Endothelial cell of umbilical vein (primary cell): ENCODE measurements around the gene B9D1. TPM values are rescaled to one million over a fixed set of nuclear protein-coding genes. Genes with fewer than 3 reads are reported as not detected.

Source experiments
- BruUV-seq: library from RNA; stranded (reverse); fragments of 400-500 nt; replicated peaks from 2 replicates; lab custom pipeline; 2021; lab: Mats Ljungman, UMichigan
- CTCF ChIA-PET: fragments of 300-600, 350-600 bp; sonication (Branson Sonifier 250); formaldehyde crosslinking; loops from one replicate; lab custom pipeline; 2021; ENCODE audit warnings: antibody characterized with exemption, inconsistent platforms; lab: Charles Lee
- POLR2A ChIA-PET: fragments of 300-600, 350-600 bp; sonication (Branson Sonifier 250); formaldehyde crosslinking; loops from one replicate; lab custom pipeline; 2021; ENCODE audit warnings: antibody characterized with exemption, inconsistent platforms; lab: Charles Lee
- DNase-seq: peaks from one replicate; pipeline ENCODE4 v3.0.0-alpha.2; 2011; ENCODE audit warnings: low read depth, low spot score
- FAIRE-seq: peaks from 2 replicates; lab custom pipeline; 2011; peaks lifted over from hg19 to GRCh38; lab: Jason Lieb, UNC
- H2AFZ ChIP-seq: 2 replicates; pipeline ENCODE4 v1.6.0; 2012; ENCODE audit warnings: low read depth, low read length, control low read depth, inconsistent platforms
- H3K27ac ChIP-seq: 2 replicates; pipeline ENCODE4 v1.5.1; 2011; ENCODE audit warnings: low read depth, mild to moderate bottlenecking, control low read depth, low read length, moderate library complexity; ENCODE audit not compliant: insufficient read depth
- H3K27me3 ChIP-seq, 2 experiments: 2 replicates each; pipeline versions ENCODE4 v1.6.0 to v1.6.1; 2011; ENCODE audit warnings: low read length in 2 of 2, mixed read lengths in 1 of 2; ENCODE audit not compliant: control insufficient read depth in 2 of 2, insufficient read depth in 2 of 2
- H3K36me3 ChIP-seq, 2 experiments: 2 replicates in 1 of 2; 3 replicates in 1 of 2; pipeline ENCODE4 v1.5.1; 2011; ENCODE audit warnings: low read length in 2 of 2, mild to moderate bottlenecking in 1 of 2, moderate library complexity in 1 of 2; ENCODE audit not compliant: control insufficient read depth in 2 of 2, insufficient read depth in 2 of 2; ENCODE audit errors: extremely low read depth in 1 of 2
- H3K4me1 ChIP-seq: 3 replicates; pipeline ENCODE4 v1.5.1; 2011; ENCODE audit warnings: mild to moderate bottlenecking, low read length; ENCODE audit not compliant: control insufficient read depth, insufficient read depth; ENCODE audit errors: extremely low read depth
- H3K4me2 ChIP-seq: 2 replicates; pipeline ENCODE4 v1.6.1; 2011; ENCODE audit warnings: low read length, control low read depth, mixed read lengths; ENCODE audit not compliant: insufficient read depth
- H3K4me3 ChIP-seq, 3 experiments: fragments of 200-600 bp in 1 of 3; sonication (generic), shearing (Covaris generic) in 1 of 3; replicated peaks in 1 of 3; 2 replicates each; pipeline ENCODE4 v1.5.1; 2011 to 2016; ENCODE audit warnings: control low read depth in 3 of 3, low read length in 3 of 3, mild to moderate bottlenecking in 2 of 3, inconsistent platforms in 1 of 3, low read depth in 1 of 3, moderate library complexity in 1 of 3; ENCODE audit not compliant: insufficient read depth in 1 of 3
- H3K79me2 ChIP-seq: 2 replicates; pipeline ENCODE4 v1.6.0; 2012; ENCODE audit warnings: low read length, inconsistent platforms; ENCODE audit not compliant: control insufficient read depth, insufficient read depth
- H3K9ac ChIP-seq: replicated peaks from 2 replicates; pipeline ENCODE3; 2011; ENCODE audit warnings: low read length, control low read depth; ENCODE audit not compliant: insufficient read depth; ENCODE audit errors: extremely low read depth
- H3K9me1 ChIP-seq: replicated peaks from 3 replicates; pipeline ENCODE4 v1.6.0; 2011; ENCODE audit warnings: mild to moderate bottlenecking, low read length; ENCODE audit not compliant: control insufficient read depth, insufficient read depth; ENCODE audit errors: extremely low read depth
- H3K9me3 ChIP-seq: replicated peaks from 2 replicates; pipeline ENCODE4 v1.5.1; 2012; ENCODE audit warnings: low read length, inconsistent platforms; ENCODE audit not compliant: control insufficient read depth, insufficient read depth
- H4K20me1 ChIP-seq: replicated peaks from 2 replicates; pipeline ENCODE3; 2011; ENCODE audit warnings: mild to moderate bottlenecking, low read length; ENCODE audit not compliant: control insufficient read depth, insufficient read depth; ENCODE audit errors: extremely low read depth
- EZH2 ChIP-seq: IDR thresholded peaks from 2 replicates; pipeline ENCODE4 v1.6.1; 2012; ENCODE audit warnings: borderline replicate concordance, low read depth, mild to moderate bottlenecking, moderate library complexity, low read length, inconsistent platforms; ENCODE audit not compliant: severe bottlenecking
- FOS ChIP-seq: IDR thresholded peaks from 2 replicates; pipeline ENCODE4 v1.6.1; 2011; ENCODE audit warnings: mild to moderate bottlenecking, low read length, moderate library complexity, borderline replicate concordance; ENCODE audit not compliant: insufficient read depth
- GATA2 ChIP-seq: IDR thresholded peaks from 2 replicates; pipeline ENCODE4 v1.7.0; 2011; ENCODE audit warnings: low read depth, mild to moderate bottlenecking, moderate library complexity, mixed read lengths, low read length; ENCODE audit not compliant: insufficient read length, insufficient read depth
- JUN ChIP-seq: IDR thresholded peaks from 2 replicates; pipeline ENCODE4 v1.6.1; 2011; ENCODE audit warnings: borderline replicate concordance, low read depth; ENCODE audit not compliant: insufficient read length, insufficient read depth
- MYC ChIP-seq: IDR thresholded peaks from one replicate; pipeline ENCODE4 v1.6.1; 2011; ENCODE audit warnings: mild to moderate bottlenecking, low read depth, low read length
- POLR2A ChIP-seq: IDR thresholded peaks from 2 replicates; pipeline ENCODE4 v1.6.1; 2012; ENCODE audit warnings: low read depth, mild to moderate bottlenecking, control low read depth, low read length
- POLR2AphosphoS5 ChIP-seq: IDR thresholded peaks from 2 replicates; pipeline ENCODE4 v1.6.1; 2012; ENCODE audit warnings: low read depth, mild to moderate bottlenecking, control low read depth, low read length, moderate library complexity; ENCODE audit not compliant: insufficient read depth
- dilution Hi-C: fragments of 300-500 bp; cut with MboI; formaldehyde crosslinking; loops from one replicate; pipeline ENCODE4 v1.15.0; 2019; ENCODE audit warnings: low sequenced_read_pairs; ENCODE audit not compliant: extremely low pct_ligation_motif_present
- intact Hi-C: fragments of 100-400 bp; cut with micrococcal nuclease; formaldehyde crosslinking; loops from one replicate; pipeline ENCODE4 v1.10.0; 2022
- polyA plus RNA-seq, 4 experiments: library from polyadenylated mRNA; depleted of rRNA in 3 of 4; stranded (reverse) in 3 of 4; unstranded in 1 of 4; fragments of >200 nt; gene quantifications; 2 replicates each; pipeline versions ENCODE4 v1.2.1 to v1.2.3, GENCODE V29; 2011 to 2012; ENCODE audit warnings: missing spikeins in 1 of 4
- total RNA-seq: library from RNA; stranded (reverse); gene quantifications from 2 replicates; pipeline ENCODE4 v1.2.3, GENCODE V29; 2021
- TF ChIP-seq, protein P1 (sequence below): IDR thresholded peaks from 2 replicates; pipeline ENCODE4 v1.6.1; 2011; ENCODE audit not compliant: insufficient read depth, insufficient read length
- TF ChIP-seq, protein P2 (sequence below), 2 donors: IDR thresholded peaks; 1 replicate in 1 of 2; 2 replicates in 1 of 2; pipeline ENCODE4 v1.5.1; 2011; ENCODE audit warnings: low read length in 2 of 2, mild to moderate bottlenecking in 2 of 2, moderate library complexity in 2 of 2, control low read depth in 1 of 2, inconsistent platforms in 1 of 2, low read depth in 1 of 2; ENCODE audit not compliant: insufficient read depth in 1 of 2; ENCODE audit errors: extremely low read depth in 1 of 2

The B9D1 gene
- total and polyA plus RNA-seq, 2 donors (not counting 3 experiments of a cell fraction or from before 2014, with no cell fraction given), result 20.5 to 55.8 TPM

DNA sequence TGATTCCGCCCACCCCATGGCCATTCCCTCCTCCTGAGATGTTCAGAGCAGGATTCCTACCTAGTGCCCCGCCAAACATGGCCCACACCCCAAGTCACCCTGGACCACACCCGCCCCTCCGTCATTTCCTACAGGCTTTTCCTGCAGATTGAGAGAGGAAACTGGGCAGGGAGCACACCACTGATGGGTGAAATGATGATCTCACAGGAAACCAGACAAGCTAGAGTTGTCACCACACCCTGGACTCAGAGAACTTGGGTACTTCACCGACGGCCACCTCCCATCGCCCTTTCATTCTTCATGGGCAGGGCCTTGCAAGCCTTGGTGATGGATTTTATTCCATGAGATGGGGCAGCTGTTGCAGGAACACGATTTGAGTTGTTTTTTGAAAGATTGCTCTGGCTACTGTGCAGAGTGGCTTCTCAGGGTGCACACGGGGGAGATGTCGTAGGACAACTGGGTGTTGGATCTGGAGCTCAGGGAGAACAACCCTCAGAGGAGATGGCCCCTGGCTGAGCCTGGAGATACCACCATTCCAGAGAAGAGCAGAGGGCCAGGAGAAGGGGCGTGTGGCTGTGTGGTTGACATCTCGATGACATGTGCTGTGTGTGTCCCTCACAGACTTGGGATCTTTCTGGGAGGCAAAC, 7.4 kb upstream of the B9D1 start:
- intact Hi-C loops, result no loop called here
- POLR2A ChIA-PET, result no interaction called here

More for the DNA sequence above, 7.4 kb upstream of the B9D1 start:
- Histone ChIP-seq H3K9me3 (no peaks in the 10 kb centered on the region), H3K79me2 (no peaks in the 10 kb centered on the region), H4K20me1 (no peaks in the 10 kb centered on the region), H3K4me3 (no peak overlapping the region), H3K9ac (no peak overlapping the region), H3K36me3 (no peaks in the 10 kb centered on the region), H3K4me1 (no peaks in the 10 kb centered on the region), H2AFZ (no peak overlapping the region), H3K27me3 (no peaks in the 10 kb centered on the region), H3K9me1 (no peaks in the 10 kb centered on the region), H3K27ac (no peak overlapping the region), H3K4me2 (no peak overlapping the region)
- CTCF ChIA-PET, result interaction anchor here (1.3 kb wide), 1 partner anchor 8 kb away, joined by 7 read pairs; the partner anchor contains the start of gene MAPK7
- TF ChIP-seq EZH2 (no peak), POLR2A (no peak), JUN (no peak), FOS (no peak), MYC (no peak), POLR2AphosphoS5 (no peak), GATA2 (no peak)
- TF ChIP-seq, protein P1, sequence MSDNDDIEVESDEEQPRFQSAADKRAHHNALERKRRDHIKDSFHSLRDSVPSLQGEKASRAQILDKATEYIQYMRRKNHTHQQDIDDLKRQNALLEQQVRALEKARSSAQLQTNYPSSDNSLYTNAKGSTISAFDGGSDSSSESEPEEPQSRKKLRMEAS, result no peak
- TF ChIP-seq, protein P2, sequence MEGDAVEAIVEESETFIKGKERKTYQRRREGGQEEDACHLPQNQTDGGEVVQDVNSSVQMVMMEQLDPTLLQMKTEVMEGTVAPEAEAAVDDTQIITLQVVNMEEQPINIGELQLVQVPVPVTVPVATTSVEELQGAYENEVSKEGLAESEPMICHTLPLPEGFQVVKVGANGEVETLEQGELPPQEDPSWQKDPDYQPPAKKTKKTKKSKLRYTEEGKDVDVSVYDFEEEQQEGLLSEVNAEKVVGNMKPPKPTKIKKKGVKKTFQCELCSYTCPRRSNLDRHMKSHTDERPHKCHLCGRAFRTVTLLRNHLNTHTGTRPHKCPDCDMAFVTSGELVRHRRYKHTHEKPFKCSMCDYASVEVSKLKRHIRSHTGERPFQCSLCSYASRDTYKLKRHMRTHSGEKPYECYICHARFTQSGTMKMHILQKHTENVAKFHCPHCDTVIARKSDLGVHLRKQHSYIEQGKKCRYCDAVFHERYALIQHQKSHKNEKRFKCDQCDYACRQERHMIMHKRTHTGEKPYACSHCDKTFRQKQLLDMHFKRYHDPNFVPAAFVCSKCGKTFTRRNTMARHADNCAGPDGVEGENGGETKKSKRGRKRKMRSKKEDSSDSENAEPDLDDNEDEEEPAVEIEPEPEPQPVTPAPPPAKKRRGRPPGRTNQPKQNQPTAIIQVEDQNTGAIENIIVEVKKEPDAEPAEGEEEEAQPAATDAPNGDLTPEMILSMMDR (IDR thresholded peaks at IDR 0.05; ENCODE audit: extremely low read depth in 1 of 2, insufficient read depth in 1 of 2, low read depth in 1 of 2, low read length in 2 of 2), result no peak
- no peak for DNase-seq
- FAIRE-seq, result no peak
- BruUV-seq, result no TSS peak
- dilution Hi-C loops, result no loop called here
